ENCODE data around the gene MID1. TPM values are rescaled to one million over a fixed set of nuclear protein-coding genes. Genes with fewer than 3 reads are reported as not detected.
A peak's percentile ranks its signal among the peaks of the same experiment; 100 is the strongest.

Gene MID1
- total RNA-seq, 1 experiment from 2014 or later: 12.5 TPM

- DNase-seq (ENCODE audit: low read depth): no peak
- in situ Hi-C loops (cut with HindIII; ENCODE audit: low pct_unique_long_range_greater_than_20kb, low sequenced_read_pairs): no loop called here
Measured at GRCh38 chrX:10514891-10515290, 105.5 kb downstream of the MID1 start.

GRCh38 chrX:10513974-10514373 lies 106.4 kb downstream of the MID1 start:
- no peak for DNase-seq (ENCODE audit: low read depth)
- in situ Hi-C loops (cut with HindIII; ENCODE audit: low pct_unique_long_range_greater_than_20kb, low sequenced_read_pairs): no loop called here

- no peak for DNase-seq (ENCODE audit: low read depth)
- in situ Hi-C loops (cut with HindIII; ENCODE audit: low pct_unique_long_range_greater_than_20kb, low sequenced_read_pairs): no loop called here
Measured at GRCh38 chrX:10512741-10513140, 107.6 kb downstream of the MID1 start.

GRCh38 chrX:10512258-10512657 lies 108.1 kb downstream of the MID1 start:
- in situ Hi-C loops (cut with HindIII; ENCODE audit: low pct_unique_long_range_greater_than_20kb, low sequenced_read_pairs): no loop called here

GRCh38 chrX:10509397-10509796 lies 111.0 kb downstream of the MID1 start:
- in situ Hi-C loops (cut with HindIII; ENCODE audit: low pct_unique_long_range_greater_than_20kb, low sequenced_read_pairs): no loop called here
- DNase-seq (ENCODE audit: low read depth): no peak

More at GRCh38 chrX:10512258-10512657, 108.1 kb downstream of the MID1 start:
- DNase-seq (ENCODE audit: low read depth): peak; percentile 94

GRCh38 chrX:10508891-10509290 lies 111.5 kb downstream of the MID1 start:
- DNase-seq (ENCODE audit: low read depth): no peak
- in situ Hi-C loops (cut with HindIII; ENCODE audit: low pct_unique_long_range_greater_than_20kb, low sequenced_read_pairs): no loop called here

GRCh38 chrX:10507876-10508275 lies 112.5 kb downstream of the MID1 start:
- DNase-seq (ENCODE audit: low read depth): no peak
- in situ Hi-C loops (cut with HindIII; ENCODE audit: low pct_unique_long_range_greater_than_20kb, low sequenced_read_pairs): no loop called here

- in situ Hi-C loops (cut with HindIII; ENCODE audit: low pct_unique_long_range_greater_than_20kb, low sequenced_read_pairs): no loop called here
- DNase-seq (ENCODE audit: low read depth): no peak
Measured at GRCh38 chrX:10507181-10507580, 113.2 kb downstream of the MID1 start.

GRCh38 chrX:10506781-10507180 lies 113.6 kb downstream of the MID1 start:
- no peak for DNase-seq (ENCODE audit: low read depth)
- in situ Hi-C loops (cut with HindIII; ENCODE audit: low pct_unique_long_range_greater_than_20kb, low sequenced_read_pairs): no loop called here

GRCh38 chrX:10505726-10506125 lies 114.7 kb downstream of the MID1 start:
- no peak for DNase-seq (ENCODE audit: low read depth)

GRCh38 chrX:10502961-10503360 lies 117.4 kb downstream of the MID1 start:
- in situ Hi-C loops (cut with HindIII; ENCODE audit: low pct_unique_long_range_greater_than_20kb, low sequenced_read_pairs): no loop called here

More at GRCh38 chrX:10505726-10506125, 114.7 kb downstream of the MID1 start:
- in situ Hi-C loops (cut with HindIII; ENCODE audit: low pct_unique_long_range_greater_than_20kb, low sequenced_read_pairs): no loop called here

GRCh38 chrX:10501611-10502010 lies 118.8 kb downstream of the MID1 start:
- in situ Hi-C loops (cut with HindIII; ENCODE audit: low pct_unique_long_range_greater_than_20kb, low sequenced_read_pairs): no loop called here
- DNase-seq (ENCODE audit: low read depth): peak; percentile 42

More at GRCh38 chrX:10502961-10503360, 117.4 kb downstream of the MID1 start:
- DNase-seq (ENCODE audit: low read depth): no peak

- peak; percentile 71 for DNase-seq (ENCODE audit: low read depth)
- in situ Hi-C loops (cut with HindIII; ENCODE audit: low pct_unique_long_range_greater_than_20kb, low sequenced_read_pairs): no loop called here
Measured at GRCh38 chrX:10496345-10496965, 123.9 kb downstream of the MID1 start.

GRCh38 chrX:10495677-10496076 lies 124.7 kb downstream of the MID1 start:
- DNase-seq (ENCODE audit: low read depth): no peak
- in situ Hi-C loops (cut with HindIII; ENCODE audit: low pct_unique_long_range_greater_than_20kb, low sequenced_read_pairs): no loop called here

- in situ Hi-C loops (cut with HindIII; ENCODE audit: low pct_unique_long_range_greater_than_20kb, low sequenced_read_pairs): no loop called here
- DNase-seq (ENCODE audit: low read depth): no peak
Measured at GRCh38 chrX:10492250-10492649, 128.1 kb downstream of the MID1 start.

- in situ Hi-C loops (cut with HindIII; ENCODE audit: low pct_unique_long_range_greater_than_20kb, low sequenced_read_pairs): no loop called here
- peak; percentile 22 for DNase-seq (ENCODE audit: low read depth)
Measured at GRCh38 chrX:10486373-10486772, 134.0 kb downstream of the MID1 start.

GRCh38 chrX:10485326-10485725 lies 135.1 kb downstream of the MID1 start:
- in situ Hi-C loops (cut with HindIII; ENCODE audit: low pct_unique_long_range_greater_than_20kb, low sequenced_read_pairs): no loop called here
- DNase-seq (ENCODE audit: low read depth): no peak

GRCh38 chrX:10484683-10485247 lies 135.6 kb downstream of the MID1 start:
- DNase-seq (ENCODE audit: low read depth): peak; percentile 88
- in situ Hi-C loops (cut with HindIII; ENCODE audit: low pct_unique_long_range_greater_than_20kb, low sequenced_read_pairs): no loop called here

GRCh38 chrX:10483191-10483831 lies 137.1 kb downstream of the MID1 start:
- in situ Hi-C loops (cut with HindIII; ENCODE audit: low pct_unique_long_range_greater_than_20kb, low sequenced_read_pairs): no loop called here
- peak; percentile 60 for DNase-seq (ENCODE audit: low read depth)

- DNase-seq (ENCODE audit: low read depth): no peak
- in situ Hi-C loops (cut with HindIII; ENCODE audit: low pct_unique_long_range_greater_than_20kb, low sequenced_read_pairs): no loop called here
Measured at GRCh38 chrX:10482708-10483107, 137.7 kb downstream of the MID1 start.

All from Caki2 (cell line).